ENCODE results near the gene PTEN.

Gene PTEN

GRCh38 chr10:87983716-87984115 is 120.3 kb downstream of the PTEN start:
- no peak for DNase-seq

GRCh38 chr10:87987206-87987605 is 123.8 kb downstream of the PTEN start:
- no peak for DNase-seq

- no peak for DNase-seq
Observed at GRCh38 chr10:87991946-87992345, 128.5 kb downstream of the PTEN start.

- no peak for DNase-seq
Observed at GRCh38 chr10:88004451-88004850, 141.0 kb downstream of the PTEN start.

- no peak for DNase-seq
Observed at GRCh38 chr10:88006261-88006660, 142.8 kb downstream of the PTEN start.

- DNase-seq = no peak
Observed at GRCh38 chr10:88008866-88009470, 145.5 kb downstream of the PTEN start.

GRCh38 chr10:88012641-88013040 is 149.2 kb downstream of the PTEN start:
- DNase-seq = no peak

GRCh38 chr10:88017781-88018180 is 154.4 kb downstream of the PTEN start:
- no peak for DNase-seq

- DNase-seq = no peak
Observed at GRCh38 chr10:88019753-88020152, 156.3 kb downstream of the PTEN start.
